Parathyroid adenoma (tissue), 2 donors: ENCODE results near the gene MYBPC2.
"Not testable (repeated sequence)": the region's sequence is repeated elsewhere in the genome, so short reads cannot be mapped to it uniquely, and the experiment has no call there.

Experiments used
- H2AFZ ChIP-seq: fragments of 300-600 bp; sonication (generic); one replicate; pipeline ENCODE4 v1.7.0; 2017; ENCODE audit warnings: antibody characterized with exemption, mild to moderate bottlenecking
- H3K27ac ChIP-seq: fragments of 300-600 bp; sonication (generic); one replicate; pipeline ENCODE4 v1.7.0; 2017
- H3K27me3 ChIP-seq: fragments of 300-600 bp; sonication (generic); one replicate; pipeline ENCODE4 v1.7.0; 2017; ENCODE audit warnings: low read length; ENCODE audit not compliant: control insufficient read depth, insufficient read depth
- H3K36me3 ChIP-seq: fragments of 300-600 bp; sonication (generic); one replicate; pipeline ENCODE4 v1.7.0; 2017; ENCODE audit warnings: low read length; ENCODE audit not compliant: control insufficient read depth, insufficient read depth
- H3K4me1 ChIP-seq: fragments of 300-600 bp; sonication (generic); one replicate; pipeline ENCODE4 v1.7.0; 2017; ENCODE audit warnings: control low read depth
- H3K4me2 ChIP-seq: fragments of 300-600 bp; sonication (generic); one replicate; pipeline ENCODE4 v1.7.0; 2017; ENCODE audit warnings: low read length
- H3K4me3 ChIP-seq: fragments of 300-600 bp; sonication (generic); one replicate; pipeline ENCODE4 v1.7.0; 2017; ENCODE audit warnings: low read depth, low read length
- H3K79me2 ChIP-seq: fragments of 300-600 bp; sonication (generic); one replicate; pipeline ENCODE4 v1.7.0; 2017; ENCODE audit warnings: control low read depth
- H3K9ac ChIP-seq: fragments of 300-600 bp; sonication (generic); one replicate; pipeline ENCODE4 v1.7.0; 2017; ENCODE audit warnings: mild to moderate bottlenecking
- H3K9me3 ChIP-seq: fragments of 300-600 bp; sonication (generic); one replicate; pipeline ENCODE4 v1.7.0; 2017; ENCODE audit warnings: low read length; ENCODE audit not compliant: control insufficient read depth
- TF ChIP-seq, protein P1 (sequence below): fragments of 300-600 bp; sonication (generic); IDR thresholded peaks from one replicate; pipeline ENCODE4 v1.7.0; 2017; ENCODE audit warnings: antibody characterized with exemption, mild to moderate bottlenecking
- donor health status: primary hyperparathyroidism.

Gene MYBPC2

GRCh38 chr19:50465000-50465399 is 32.3 kb downstream of the MYBPC2 start:
- no peak overlapping the region for H3K9ac ChIP-seq
- no peak overlapping the region for H2AFZ ChIP-seq
- TF ChIP-seq, protein P1, sequence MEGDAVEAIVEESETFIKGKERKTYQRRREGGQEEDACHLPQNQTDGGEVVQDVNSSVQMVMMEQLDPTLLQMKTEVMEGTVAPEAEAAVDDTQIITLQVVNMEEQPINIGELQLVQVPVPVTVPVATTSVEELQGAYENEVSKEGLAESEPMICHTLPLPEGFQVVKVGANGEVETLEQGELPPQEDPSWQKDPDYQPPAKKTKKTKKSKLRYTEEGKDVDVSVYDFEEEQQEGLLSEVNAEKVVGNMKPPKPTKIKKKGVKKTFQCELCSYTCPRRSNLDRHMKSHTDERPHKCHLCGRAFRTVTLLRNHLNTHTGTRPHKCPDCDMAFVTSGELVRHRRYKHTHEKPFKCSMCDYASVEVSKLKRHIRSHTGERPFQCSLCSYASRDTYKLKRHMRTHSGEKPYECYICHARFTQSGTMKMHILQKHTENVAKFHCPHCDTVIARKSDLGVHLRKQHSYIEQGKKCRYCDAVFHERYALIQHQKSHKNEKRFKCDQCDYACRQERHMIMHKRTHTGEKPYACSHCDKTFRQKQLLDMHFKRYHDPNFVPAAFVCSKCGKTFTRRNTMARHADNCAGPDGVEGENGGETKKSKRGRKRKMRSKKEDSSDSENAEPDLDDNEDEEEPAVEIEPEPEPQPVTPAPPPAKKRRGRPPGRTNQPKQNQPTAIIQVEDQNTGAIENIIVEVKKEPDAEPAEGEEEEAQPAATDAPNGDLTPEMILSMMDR: no peak
- no peaks in the 10 kb centered on the region for H3K27me3 ChIP-seq
- H3K9me3 ChIP-seq: no peaks in the 10 kb centered on the region
- no peak overlapping the region for H3K27ac ChIP-seq
- H3K4me3 ChIP-seq: no peak overlapping the region
- no peaks in the 10 kb centered on the region for H3K4me1 ChIP-seq
- no peaks in the 10 kb centered on the region for H3K36me3 ChIP-seq
- H3K79me2 ChIP-seq: no peaks in the 10 kb centered on the region
- no peak overlapping the region for H3K4me2 ChIP-seq

- TF ChIP-seq, protein P1: no peak
- Histone ChIP-seq H3K27ac (no peak overlapping the region), H3K79me2 (no peaks in the 10 kb centered on the region), H3K9me3 (no peaks in the 10 kb centered on the region), H3K4me1 (no peaks in the 10 kb centered on the region), H3K36me3 (no peaks in the 10 kb centered on the region), H3K9ac (no peak overlapping the region), H3K4me3 (no peak overlapping the region), H3K4me2 (no peak overlapping the region), H3K27me3 (no peaks in the 10 kb centered on the region), H2AFZ (no peak overlapping the region)
Measured at GRCh38 chr19:50465986-50466705, 33.5 kb downstream of the MYBPC2 start.

GRCh38 chr19:50466706-50467039 is 34.0 kb downstream of the MYBPC2 start:
- Histone ChIP-seq H2AFZ (no peak overlapping the region), H3K27me3 (no peaks in the 10 kb centered on the region), H3K4me3 (no peak overlapping the region), H3K27ac (no peak overlapping the region), H3K9ac (no peak overlapping the region), H3K9me3 (no peaks in the 10 kb centered on the region), H3K79me2 (no peaks in the 10 kb centered on the region), H3K4me1 (no peaks in the 10 kb centered on the region), H3K4me2 (no peak overlapping the region), H3K36me3 (no peaks in the 10 kb centered on the region)
- TF ChIP-seq, protein P1: no peak

DNA sequence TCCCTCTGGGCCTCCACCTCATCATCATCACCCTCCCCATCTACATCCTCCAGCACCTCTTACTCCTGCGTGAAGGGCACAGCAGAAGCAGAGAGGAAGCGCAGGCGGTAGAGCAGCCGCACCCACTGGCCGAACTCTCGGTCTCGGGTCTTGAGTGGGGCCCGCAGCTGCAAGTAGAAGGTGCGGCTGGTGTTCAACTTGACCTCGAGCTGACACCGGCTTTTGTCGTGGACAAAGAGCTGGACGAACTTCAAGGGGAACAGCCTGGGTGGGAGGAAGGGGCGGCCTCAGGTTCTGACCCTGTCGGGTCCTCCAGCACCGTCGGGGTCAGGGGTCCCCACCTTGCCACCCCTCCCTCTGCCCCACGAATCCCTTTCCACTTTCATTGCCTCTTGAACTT is 34.9 kb downstream of the MYBPC2 start:
- Histone ChIP-seq H3K9ac (no peak overlapping the region), H3K79me2 (no peaks in the 10 kb centered on the region), H3K27ac (no peak overlapping the region), H3K4me3 (no peak overlapping the region), H3K9me3 (no peaks in the 10 kb centered on the region), H3K4me1 (no peaks in the 10 kb centered on the region), H3K36me3 (no peaks in the 10 kb centered on the region), H2AFZ (no peak overlapping the region), H3K4me2 (no peak overlapping the region), H3K27me3 (no peaks in the 10 kb centered on the region)
- TF ChIP-seq, protein P1: no peak

GRCh38 chr19:50468818-50469217 is 36.1 kb downstream of the MYBPC2 start:
- Histone ChIP-seq H3K36me3 (no peaks in the 10 kb centered on the region), H3K9ac (no peak overlapping the region), H3K27me3 (no peaks in the 10 kb centered on the region), H2AFZ (no peak overlapping the region), H3K4me2 (no peak overlapping the region), H3K9me3 (no peaks in the 10 kb centered on the region), H3K27ac (no peak overlapping the region), H3K79me2 (no peaks in the 10 kb centered on the region), H3K4me3 (no peak overlapping the region), H3K4me1 (no peaks in the 10 kb centered on the region)
- TF ChIP-seq, protein P1: no peak

DNA sequence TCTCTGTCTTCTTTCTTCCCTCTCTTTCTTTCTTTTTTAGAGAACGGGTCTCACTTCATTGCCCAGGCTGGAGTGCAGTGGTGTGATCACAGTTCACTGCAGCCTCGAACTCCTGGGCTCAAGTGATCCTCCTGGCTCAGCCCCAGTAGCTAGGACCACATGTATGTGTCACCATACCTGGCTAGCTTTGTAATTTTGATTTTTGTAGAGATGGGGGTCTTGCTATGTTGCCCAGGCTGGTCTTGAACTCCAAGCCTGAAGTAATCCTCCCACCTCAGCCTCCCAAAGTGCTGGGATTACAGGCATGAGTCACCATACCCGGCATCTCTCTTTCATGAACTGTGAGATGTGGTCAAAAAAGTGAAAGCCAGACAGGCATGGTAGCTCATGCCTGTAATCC is 40.6 kb downstream of the MYBPC2 start:
- H3K4me2 ChIP-seq, H3K4me3 ChIP-seq, H3K36me3 ChIP-seq, H3K27ac ChIP-seq, H3K27me3 ChIP-seq, H3K9ac ChIP-seq, H2AFZ ChIP-seq, H3K9me3 ChIP-seq: not testable (repeated sequence)
- Histone ChIP-seq H3K4me1 (peaks cover 11% of the 10 kb centered on the region), H3K79me2 (peaks cover 12% of the 10 kb centered on the region)
